NOMO-1 treated with DMSO at 0.1 percent for 48 hours (cell line): ENCODE results near the gene RPSA.
"Not testable (repeated sequence)": the region's sequence is repeated elsewhere in the genome, so short reads cannot be mapped to it uniquely, and the experiment has no call there.

Source experiments
- DNase-seq: peaks from one replicate; lab custom pipeline; 2025; ENCODE audit not compliant: unreplicated experiment; lab: John Stamatoyannopoulos, UW

The RPSA gene

DNA sequence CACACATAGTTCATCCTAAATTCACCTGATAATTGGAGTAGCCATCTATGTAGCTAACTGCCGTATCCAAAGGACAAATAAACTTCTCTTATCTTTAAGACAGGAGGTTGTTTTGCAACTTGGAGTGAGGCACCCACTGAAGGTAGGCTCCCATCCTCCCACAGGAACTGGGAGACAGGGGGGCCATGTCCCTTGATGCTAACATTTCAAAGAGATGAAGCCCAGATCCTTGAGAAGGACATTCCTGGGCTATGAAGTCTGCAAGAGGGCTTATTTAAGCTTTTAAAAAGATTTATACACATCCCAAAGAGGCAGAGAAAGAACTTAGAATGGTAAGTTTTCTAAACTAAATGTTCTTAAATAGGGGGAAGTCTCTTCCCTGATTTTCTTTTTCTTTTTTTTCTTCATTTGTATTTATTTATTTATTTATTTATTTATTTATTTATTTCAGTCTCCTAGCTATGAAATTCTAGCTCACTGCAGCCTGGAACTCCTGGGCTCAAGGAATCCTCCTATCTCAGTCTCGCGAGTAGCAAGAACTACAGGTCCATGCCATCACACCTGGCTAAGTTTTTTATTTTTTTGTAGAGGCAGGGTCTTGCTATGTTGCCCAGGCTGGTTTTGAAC is 48.2 kb downstream of the RPSA start:
- no peak for DNase-seq

DNA sequence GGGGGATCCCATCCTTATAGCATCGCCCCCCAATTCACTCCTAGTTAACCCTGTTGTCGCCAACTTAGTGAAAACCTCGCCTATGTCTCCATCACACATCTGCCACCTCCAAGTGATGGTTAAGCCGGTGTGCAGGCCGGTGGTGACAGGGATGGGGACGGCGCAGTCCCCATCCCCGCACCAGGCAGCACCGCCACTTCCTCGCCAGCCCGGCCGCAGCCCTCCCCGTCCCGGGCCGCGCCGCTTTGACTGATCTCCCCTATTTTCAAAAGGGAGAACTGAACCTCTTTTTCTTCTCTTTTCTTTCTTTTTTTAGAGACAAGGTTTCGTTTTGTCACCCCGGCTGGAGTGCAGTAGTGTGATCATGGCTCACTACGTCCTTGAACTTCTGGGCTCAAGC is 49.6 kb downstream of the RPSA start:
- no peak for DNase-seq

- DNase-seq, result no peak
Observed at GRCh38 chr3:39457361-39457760, 50.8 kb downstream of the RPSA start.

GRCh38 chr3:39458579-39458978 is 52.1 kb downstream of the RPSA start:
- not testable (repeated sequence) for DNase-seq

GRCh38 chr3:39460677-39461076 is 54.2 kb downstream of the RPSA start:
- DNase-seq, result no peak
